Neuronal stem cell (in vitro differentiated cells): ENCODE data around the gene SETD1B.
"Not testable (repeated sequence)": the region's sequence is repeated elsewhere in the genome, so short reads cannot be mapped to it uniquely, and the experiment has no call there.

Source experiments
- DNase-seq: peaks from one replicate; pipeline ENCODE4 v3.0.0-alpha.2; 2013; ENCODE audit warnings: low spot score
- H2AFZ ChIP-seq: one replicate; pipeline ENCODE4 v1.6.1; 2013; ENCODE audit warnings: mild to moderate bottlenecking, low read length, inconsistent platforms
- H2AK5ac ChIP-seq: 2 replicates; pipeline ENCODE4 v1.6.1; 2013; ENCODE audit warnings: low read depth, mild to moderate bottlenecking, inconsistent platforms, low read length, moderate library complexity, mixed read lengths
- H2BK120ac ChIP-seq: 2 replicates; pipeline ENCODE4 v1.6.1; 2013; ENCODE audit warnings: low read depth, mild to moderate bottlenecking, inconsistent platforms, low read length, moderate library complexity, mixed read lengths
- H2BK12ac ChIP-seq: one replicate; pipeline ENCODE4 v1.6.1; 2013; ENCODE audit warnings: low read length, inconsistent platforms
- H2BK15ac ChIP-seq: 2 replicates; pipeline ENCODE4 v1.6.1; 2013; ENCODE audit warnings: mild to moderate bottlenecking, low read length, inconsistent platforms, mixed read lengths
- H2BK5ac ChIP-seq: one replicate; pipeline ENCODE4 v1.6.1; 2013; ENCODE audit warnings: inconsistent platforms, mild to moderate bottlenecking, low read length, moderate library complexity
- H3K14ac ChIP-seq: one replicate; pipeline ENCODE4 v1.6.1; 2013; ENCODE audit warnings: low read length, inconsistent platforms
- H3K18ac ChIP-seq: 2 replicates; pipeline ENCODE4 v1.6.1; 2013; ENCODE audit warnings: low read length, inconsistent platforms
- H3K23ac ChIP-seq: 2 replicates; pipeline ENCODE4 v1.6.1; 2013; ENCODE audit warnings: low read depth, mild to moderate bottlenecking, mixed read lengths, low read length, inconsistent platforms; ENCODE audit not compliant: poor library complexity
- H3K27ac ChIP-seq: replicated peaks from 3 replicates; pipeline ENCODE4 v1.5.1; 2013; ENCODE audit warnings: low read length, inconsistent platforms
- H3K27me3 ChIP-seq, 3 experiments: 2 replicates each; pipeline ENCODE4 v1.6.1; 2013; ENCODE audit warnings: low read length in 3 of 3, mild to moderate bottlenecking in 2 of 3, inconsistent platforms in 1 of 3, low read depth in 1 of 3, mixed read lengths in 1 of 3, moderate library complexity in 1 of 3; ENCODE audit not compliant: control insufficient read depth in 3 of 3, insufficient read depth in 3 of 3
- H3K36me3 ChIP-seq, 2 donors: replicated peaks in 1 of 2; 2 replicates each; pipeline ENCODE4 v1.6.1; 2013; ENCODE audit warnings: low read length in 2 of 2; ENCODE audit not compliant: control insufficient read depth in 2 of 2, insufficient read depth in 2 of 2
- H3K4ac ChIP-seq: 2 replicates; pipeline ENCODE4 v1.6.1; 2013; ENCODE audit warnings: inconsistent platforms, mild to moderate bottlenecking, low read length, moderate library complexity
- H3K4me1 ChIP-seq, 2 donors: 1 replicate in 1 of 2; 2 replicates in 1 of 2; pipeline ENCODE4 v1.6.1; 2013; ENCODE audit warnings: low read length in 2 of 2, low read depth in 1 of 2; ENCODE audit not compliant: control insufficient read depth in 2 of 2, insufficient read depth in 1 of 2
- H3K4me2 ChIP-seq: one replicate; pipeline ENCODE4 v1.6.1; 2013; ENCODE audit warnings: mild to moderate bottlenecking, low read length, inconsistent platforms; ENCODE audit not compliant: insufficient read depth, poor library complexity, severe bottlenecking
- H3K4me3 ChIP-seq, 2 donors: 2 replicates each; pipeline ENCODE4 v1.5.1; 2013; ENCODE audit warnings: low read length in 2 of 2, mild to moderate bottlenecking in 2 of 2, inconsistent platforms in 1 of 2, moderate library complexity in 1 of 2
- H3K79me1 ChIP-seq: one replicate; pipeline ENCODE4 v1.6.1; 2013; ENCODE audit warnings: low read depth, mild to moderate bottlenecking, inconsistent platforms, low read length, moderate library complexity
- H3K9ac ChIP-seq: one replicate; pipeline ENCODE4 v1.6.1; 2013; ENCODE audit warnings: mild to moderate bottlenecking, low read depth, low read length, inconsistent platforms; ENCODE audit not compliant: poor library complexity
- H3K9me3 ChIP-seq, 2 donors: replicated peaks in 1 of 2; 2 replicates each; pipeline versions ENCODE3 to v1.6.1; 2013; ENCODE audit warnings: low read length in 2 of 2, mild to moderate bottlenecking in 2 of 2, inconsistent platforms in 1 of 2, low read depth in 1 of 2, mixed read lengths in 1 of 2, moderate library complexity in 1 of 2; ENCODE audit not compliant: control insufficient read depth in 2 of 2, insufficient read depth in 1 of 2
- H4K8ac ChIP-seq: one replicate; pipeline ENCODE4 v1.6.1; 2013; ENCODE audit warnings: low read depth, mild to moderate bottlenecking, inconsistent platforms, low read length, moderate library complexity
- H4K91ac ChIP-seq: one replicate; pipeline ENCODE4 v1.6.1; 2013; ENCODE audit warnings: low read length, low read depth, mild to moderate bottlenecking, inconsistent platforms; ENCODE audit not compliant: poor library complexity
- WGBS, 2 donors: extraction: QIAGEN DNeasy Blood & Tissue Kit; methylation state at CpG; one replicate each; pipeline ENCODE4 v1.1.7; 2013; ENCODE audit warnings: missing lambda C conversion rate in 2 of 2, mixed read lengths in 1 of 2; ENCODE audit not compliant: insufficient read length in 2 of 2, insufficient replicate concordance in 1 of 2; ENCODE audit errors: extremely low coverage in 2 of 2; 5-methylcytosine and 5-hydroxymethylcytosine counted together

SETD1B gene

GRCh38 chr12:121789233-121789781, 14.5 kb upstream of the SETD1B start:
- Histone ChIP-seq H4K8ac (no peak overlapping the region), H3K9ac (no peak overlapping the region), H3K79me1 (no peaks in the 10 kb centered on the region), H3K4ac (no peak overlapping the region), H3K18ac (peak overlapping the region; percentile 62), H2AFZ (no peak overlapping the region), H2BK12ac (no peak overlapping the region), H2BK15ac (peak overlapping the region; percentile 31), H2BK5ac (peak overlapping the region; percentile 88), H3K27me3 (peaks cover 0 to 19% (median 2%) of the 10 kb centered on the region in 3 experiments), H3K23ac (no peak overlapping the region), H3K4me2 (no peak overlapping the region), H2BK120ac (no peak overlapping the region), H3K36me3 (no peaks in the 10 kb centered on the region), H3K27ac (no peak overlapping the region), H3K14ac (no peak overlapping the region), H3K4me1 (peaks cover 2 to 3% of the 10 kb centered on the region in 2 donors), H2AK5ac (no peak overlapping the region), H4K91ac (no peak overlapping the region), H3K4me3 (no peak overlapping the region), H3K9me3 (no peaks in the 10 kb centered on the region)
- DNase-seq, result no peak
- WGBS, 2 donors, result no CpG with 5 or more reads among the region's 13 CpGs

GRCh38 chr12:121789800-121790728, 13.7 kb upstream of the SETD1B start:
- Histone ChIP-seq H3K4me3 (no peak overlapping the region), H4K8ac (no peak overlapping the region), H3K36me3 (peaks cover under 1 to 1% of the 10 kb centered on the region in 2 donors), H4K91ac (no peak overlapping the region), H3K23ac (peak overlapping the region; percentile 61), H3K14ac (no peak overlapping the region), H2BK15ac (peak overlapping the region; percentile 31), H2AK5ac (no peak overlapping the region), H3K79me1 (no peaks in the 10 kb centered on the region), H2BK120ac (no peak overlapping the region), H3K27me3 (peaks cover 0 to 19% (median 2%) of the 10 kb centered on the region in 3 experiments), H3K4me2 (no peak overlapping the region), H3K27ac (no peak overlapping the region), H2BK5ac (peak overlapping the region; percentile 88), H3K18ac (peak overlapping the region; percentile 8), H2AFZ (no peak overlapping the region), H3K9me3 (no peaks in the 10 kb centered on the region), H3K9ac (peak overlapping the region; percentile 45), H3K4ac (no peak overlapping the region), H2BK12ac (no peak overlapping the region), H3K4me1 (peaks cover 3 to 6% of the 10 kb centered on the region in 2 donors)
- DNase-seq, result no peak
- WGBS, 2 donors, result no CpG with 5 or more reads among the region's 28 CpGs

GRCh38 chr12:121790785-121791184, 13.0 kb upstream of the SETD1B start:
- not testable (repeated sequence) for H3K36me3 ChIP-seq, H2BK12ac ChIP-seq, H2BK120ac ChIP-seq, H3K79me1 ChIP-seq, H3K4me3 ChIP-seq, H3K9ac ChIP-seq, H3K14ac ChIP-seq, H3K4ac ChIP-seq, DNase-seq, H3K27ac ChIP-seq, H3K9me3 ChIP-seq, H4K8ac ChIP-seq, H2BK15ac ChIP-seq, H4K91ac ChIP-seq, H2AK5ac ChIP-seq, H2AFZ ChIP-seq, H3K4me2 ChIP-seq, H3K23ac ChIP-seq, H3K18ac ChIP-seq, H2BK5ac ChIP-seq, H3K4me1 ChIP-seq
- no CpG with 5 or more reads among the region's 8 CpGs for WGBS, 2 donors
- peaks cover 0 to 19% (median 2%) of the 10 kb centered on the region in 3 experiments for H3K27me3 ChIP-seq
